Measurements from ENCODE around the gene ZBTB44.

The ZBTB44 gene

DNA sequence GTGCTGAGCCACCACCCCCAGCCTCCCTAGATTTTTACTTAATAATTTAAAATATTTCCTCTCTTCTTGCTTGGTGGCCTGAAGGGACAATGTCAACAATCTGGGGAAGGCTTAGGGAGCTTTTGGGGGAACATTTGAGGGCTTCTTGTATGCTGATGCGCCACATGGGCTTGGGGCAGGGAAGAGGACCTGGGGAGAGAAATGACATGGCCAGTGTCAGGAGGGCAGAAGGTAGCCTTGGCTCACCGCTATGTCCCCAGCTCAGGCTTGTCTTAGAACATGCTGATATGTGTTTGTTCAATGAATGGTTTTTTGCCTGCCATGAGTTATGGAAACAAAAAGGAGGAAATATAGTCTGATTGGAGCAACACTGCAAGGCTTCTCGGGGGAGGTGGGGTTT is 103.6 kb downstream of the ZBTB44 start:
- peaks cover 25% of the 10 kb centered on the region for H3K27me3 Mint-ChIP-seq
- H3K9me3 Mint-ChIP-seq = no peaks in the 10 kb centered on the region
- H3K4me3 Mint-ChIP-seq = no peak overlapping the region
- H3K27ac Mint-ChIP-seq = no peak overlapping the region
- H3K4me1 Mint-ChIP-seq = peaks cover 2% of the 10 kb centered on the region
- H3K36me3 Mint-ChIP-seq = no peaks in the 10 kb centered on the region
- CTCF ChIA-PET = interaction anchor here (1.2 kb wide), 1 partner anchor 26 kb away, joined by 4 read pairs; no protein-coding TSS in a partner anchor
- DNase-seq = no peak

DNA sequence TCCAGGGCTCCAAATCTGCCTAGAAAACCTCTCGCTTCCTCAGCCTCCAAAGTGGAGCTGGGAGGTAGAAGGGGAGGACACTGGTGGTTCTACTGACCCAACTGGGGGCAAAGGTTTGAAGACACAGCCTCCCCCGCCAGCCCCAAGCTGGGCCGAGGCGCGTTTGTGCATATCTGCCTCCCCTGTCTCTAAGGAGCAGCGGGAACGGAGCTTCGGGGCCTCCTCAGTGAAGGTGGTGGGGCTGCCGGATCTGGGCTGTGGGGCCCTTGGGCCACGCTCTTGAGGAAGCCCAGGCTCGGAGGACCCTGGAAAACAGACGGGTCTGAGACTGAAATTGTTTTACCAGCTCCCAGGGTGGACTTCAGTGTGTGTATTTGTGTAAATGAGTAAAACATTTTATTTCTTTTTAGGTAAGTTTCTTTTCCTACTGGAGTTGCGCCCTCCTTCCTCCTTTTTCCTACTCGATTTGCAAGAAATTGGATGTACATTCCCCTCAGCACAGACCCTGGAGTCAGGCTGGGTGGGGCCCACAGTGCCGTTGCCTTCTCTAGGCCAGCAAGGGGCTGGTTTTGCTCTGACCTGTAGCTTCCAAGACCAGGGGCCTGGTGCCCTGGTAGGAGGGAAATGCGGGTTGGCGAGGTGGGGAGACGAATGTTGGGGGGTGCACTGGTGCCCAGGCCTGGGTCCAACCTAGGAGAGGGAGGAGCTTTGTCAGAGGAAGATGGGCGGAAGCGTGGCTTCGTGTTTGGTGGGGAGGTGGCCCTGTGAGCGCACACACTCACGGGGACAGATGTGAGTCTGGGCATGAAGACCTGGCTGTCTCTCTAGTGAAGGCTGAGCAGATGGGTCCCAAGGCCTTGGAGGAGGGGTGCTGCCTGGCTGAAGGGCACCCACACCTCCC is 104.5 kb downstream of the ZBTB44 start:
- Mint-ChIP-seq H3K36me3 (no peaks in the 10 kb centered on the region), H3K9me3 (no peaks in the 10 kb centered on the region), H3K4me3 (no peak overlapping the region), H3K27ac (no peak overlapping the region), H3K27me3 (peaks cover 18% of the 10 kb centered on the region), H3K4me1 (peaks cover 2% of the 10 kb centered on the region)
- CTCF ChIA-PET = interaction anchor here (1.2 to 1.3 kb wide), 2 partner anchors 25 to 190 kb away, joined by 3 to 4 read pairs; no protein-coding TSS in a partner anchor
- no peak for DNase-seq

- H3K36me3 Mint-ChIP-seq = no peaks in the 10 kb centered on the region
- no peaks in the 10 kb centered on the region for H3K9me3 Mint-ChIP-seq
- DNase-seq = no peak
- no peak overlapping the region for H3K27ac Mint-ChIP-seq
- CTCF ChIA-PET = interaction anchor here (1.3 kb wide), 1 partner anchor 190 kb away, joined by 3 read pairs; no protein-coding TSS in a partner anchor
- peaks cover 2% of the 10 kb centered on the region for H3K4me1 Mint-ChIP-seq
- H3K27me3 Mint-ChIP-seq = peaks cover 15% of the 10 kb centered on the region
- no peak overlapping the region for H3K4me3 Mint-ChIP-seq
Observed at GRCh38 chr11:130209128-130209932, 105.4 kb downstream of the ZBTB44 start.

GRCh38 chr11:130208241-130209127 is 106.2 kb downstream of the ZBTB44 start:
- CTCF ChIA-PET = interaction anchor here (1.3 to 1.5 kb wide), 2 partner anchors 223 to 654 kb away, joined by 4 to 5 read pairs; no protein-coding TSS in a partner anchor
- Mint-ChIP-seq H3K27ac (no peak overlapping the region), H3K27me3 (peaks cover 15% of the 10 kb centered on the region), H3K9me3 (no peaks in the 10 kb centered on the region), H3K36me3 (no peaks in the 10 kb centered on the region), H3K4me1 (peaks cover 2% of the 10 kb centered on the region), H3K4me3 (no peak overlapping the region)
- no peak for DNase-seq

DNA sequence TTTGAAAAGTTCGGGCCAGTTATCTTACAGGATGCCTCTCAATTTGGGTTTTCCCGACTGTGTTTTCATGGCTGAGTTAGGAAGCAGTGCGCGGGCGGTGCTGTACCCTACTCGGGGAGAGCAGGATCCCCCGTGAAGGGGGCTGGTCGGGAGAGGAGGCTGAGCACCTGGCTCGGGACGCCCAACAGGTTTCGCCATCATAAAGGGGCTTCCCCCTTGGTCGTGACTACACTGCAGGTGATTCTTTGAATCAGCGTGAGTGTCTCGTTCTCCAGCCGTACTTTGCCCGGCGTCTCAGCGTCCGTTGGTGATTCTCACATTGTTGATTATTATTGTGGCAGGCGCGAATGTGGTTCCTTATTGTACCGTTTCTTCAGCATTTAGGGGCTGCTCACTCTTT is 108.6 kb downstream of the ZBTB44 start:
- H3K4me1 Mint-ChIP-seq = no peaks in the 10 kb centered on the region
- H3K9me3 Mint-ChIP-seq = no peaks in the 10 kb centered on the region
- H3K27me3 Mint-ChIP-seq = peaks cover 12% of the 10 kb centered on the region
- no peaks in the 10 kb centered on the region for H3K36me3 Mint-ChIP-seq
- CTCF ChIA-PET = interaction anchor here (0.9 kb wide), 1 partner anchor 227 kb away, joined by 4 read pairs; no protein-coding TSS in a partner anchor
- no peak overlapping the region for H3K27ac Mint-ChIP-seq
- no peak for DNase-seq
- H3K4me3 Mint-ChIP-seq = no peak overlapping the region

DNA sequence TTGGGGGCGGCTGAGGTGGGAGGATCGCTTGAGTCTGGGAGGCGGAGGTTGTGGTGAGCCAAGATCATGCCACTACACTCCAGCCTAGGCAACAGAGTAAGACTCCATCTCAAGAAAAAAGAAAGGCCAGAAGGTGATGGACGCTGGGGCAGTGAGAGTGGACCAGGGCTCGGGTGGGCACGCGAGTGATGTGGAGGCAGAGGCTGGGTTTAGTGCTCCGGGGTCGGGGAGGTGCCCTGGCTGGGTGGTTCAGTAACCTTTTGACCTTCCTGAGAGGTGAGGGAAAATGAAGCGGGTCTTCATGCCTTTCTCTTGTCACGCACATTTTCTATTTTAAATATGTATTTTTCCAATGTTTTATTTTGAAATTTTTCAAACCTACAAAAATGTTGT is 110.0 kb downstream of the ZBTB44 start:
- DNase-seq = no peak
- no peak overlapping the region for H3K4me3 Mint-ChIP-seq
- H3K27me3 Mint-ChIP-seq = peaks cover 9% of the 10 kb centered on the region
- CTCF ChIA-PET = no interaction called here
- H3K4me1 Mint-ChIP-seq = no peaks in the 10 kb centered on the region
- no peaks in the 10 kb centered on the region for H3K36me3 Mint-ChIP-seq
- H3K27ac Mint-ChIP-seq = no peak overlapping the region
- H3K9me3 Mint-ChIP-seq = no peaks in the 10 kb centered on the region

DNA sequence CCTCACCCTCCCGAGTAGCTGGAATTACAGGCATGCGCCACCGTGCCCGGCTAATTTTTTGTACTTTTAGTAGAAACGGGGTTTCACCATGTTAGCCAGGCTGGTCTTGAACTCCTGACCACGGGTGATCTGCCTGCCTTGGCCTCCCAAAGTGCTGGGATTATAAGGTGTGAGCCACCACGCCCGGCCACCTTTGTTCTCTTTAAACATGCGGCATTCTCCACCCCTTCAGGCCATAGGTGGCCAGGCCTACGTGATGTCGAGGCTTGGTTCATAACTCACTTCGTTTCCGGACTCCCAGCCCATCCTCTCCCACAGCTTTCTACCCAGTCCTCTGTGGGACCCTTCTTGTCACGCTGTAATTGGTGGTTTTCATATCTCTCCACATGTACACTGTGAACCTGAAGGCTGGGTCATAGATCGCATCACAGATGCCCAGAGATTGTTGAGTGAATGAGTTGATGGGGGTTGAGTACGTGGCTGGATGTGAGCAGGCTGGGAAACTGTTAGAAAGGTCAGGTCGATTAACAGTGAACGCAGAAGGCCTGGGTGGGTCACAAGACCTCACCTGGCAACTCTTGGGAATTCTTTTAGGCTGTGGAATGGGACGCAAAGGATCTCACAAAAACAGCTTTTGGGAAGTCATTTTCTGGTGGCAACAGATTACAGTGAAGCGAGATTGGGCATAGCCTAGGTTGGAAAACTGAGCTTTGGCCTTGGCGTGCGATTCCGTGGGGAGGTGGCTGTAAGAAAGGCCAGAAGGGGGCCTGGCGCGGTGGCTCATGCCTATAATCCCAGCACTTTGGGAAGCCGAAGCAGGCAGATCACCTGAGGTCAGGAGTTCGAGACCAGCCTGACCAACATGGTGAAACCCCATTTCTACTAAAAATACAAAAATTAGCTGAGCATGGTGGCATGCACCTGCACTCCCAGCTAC is 110.7 kb downstream of the ZBTB44 start:
- no peak overlapping the region for H3K27ac Mint-ChIP-seq
- H3K4me3 Mint-ChIP-seq = no peak overlapping the region
- H3K36me3 Mint-ChIP-seq = no peaks in the 10 kb centered on the region
- H3K4me1 Mint-ChIP-seq = no peaks in the 10 kb centered on the region
- CTCF ChIA-PET = no interaction called here
- H3K27me3 Mint-ChIP-seq = peaks cover 9% of the 10 kb centered on the region
- H3K9me3 Mint-ChIP-seq = no peaks in the 10 kb centered on the region
- no peak for DNase-seq

DNA sequence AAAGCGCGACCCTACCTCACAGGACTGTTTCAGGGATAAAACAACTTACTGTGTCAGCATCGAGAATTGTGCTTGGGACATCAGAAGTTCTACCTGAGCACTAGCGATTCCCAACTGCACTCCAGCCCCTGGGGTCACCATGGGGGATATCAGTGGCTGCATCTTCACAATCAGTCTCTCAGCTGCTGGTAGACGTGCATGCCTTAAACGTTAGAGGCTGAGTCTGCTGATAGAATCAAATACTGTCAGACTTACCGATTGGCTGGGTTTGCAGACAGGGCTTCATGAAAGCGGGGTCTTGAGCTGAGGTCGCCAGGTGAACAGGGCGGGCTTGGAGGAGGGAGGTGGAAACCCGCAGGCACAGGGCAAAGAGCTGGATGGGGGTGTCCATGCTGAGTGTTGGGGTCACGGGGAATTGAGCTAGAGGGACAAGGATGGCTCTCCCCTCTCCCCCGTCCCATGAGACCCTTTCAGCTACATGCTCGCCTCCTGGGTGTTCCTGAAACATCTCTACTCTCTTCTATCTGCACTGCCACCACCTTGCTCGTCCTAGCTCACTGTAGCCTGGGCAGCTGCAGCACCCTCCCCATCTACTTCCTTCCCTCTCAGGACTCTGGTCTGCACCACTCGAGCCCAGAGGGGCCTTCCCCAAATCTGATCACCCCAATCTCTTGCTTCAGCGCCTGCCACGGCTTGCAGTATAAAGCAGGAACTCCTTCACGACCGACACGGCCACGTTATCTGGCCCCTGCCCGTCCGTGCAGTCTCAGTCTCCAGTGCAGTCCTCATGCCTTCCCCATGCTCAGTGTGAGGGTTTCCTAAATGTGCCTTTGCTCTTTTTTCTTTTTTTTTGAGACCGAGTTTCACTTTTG is 111.7 kb downstream of the ZBTB44 start:
- Mint-ChIP-seq H3K36me3 (no peaks in the 10 kb centered on the region), H3K9me3 (no peaks in the 10 kb centered on the region), H3K4me1 (no peaks in the 10 kb centered on the region), H3K27me3 (peaks cover 9% of the 10 kb centered on the region), H3K4me3 (no peak overlapping the region), H3K27ac (no peak overlapping the region)
- no peak for DNase-seq
- CTCF ChIA-PET = interaction anchor here (1.0 kb wide), 1 partner anchor 10 kb away, joined by 3 read pairs; no protein-coding TSS in a partner anchor

- no peaks in the 10 kb centered on the region for H3K9me3 Mint-ChIP-seq
- no peak overlapping the region for H3K4me3 Mint-ChIP-seq
- H3K27me3 Mint-ChIP-seq = peaks cover 9% of the 10 kb centered on the region
- DNase-seq = no peak
- H3K4me1 Mint-ChIP-seq = no peaks in the 10 kb centered on the region
- H3K27ac Mint-ChIP-seq = no peak overlapping the region
- CTCF ChIA-PET = interaction anchor here (1.0 kb wide), 1 partner anchor 10 kb away, joined by 3 read pairs; no protein-coding TSS in a partner anchor
- H3K36me3 Mint-ChIP-seq = no peaks in the 10 kb centered on the region
Observed at GRCh38 chr11:130202009-130202817, 112.5 kb downstream of the ZBTB44 start.

- Mint-ChIP-seq H3K27ac (no peak overlapping the region), H3K36me3 (no peaks in the 10 kb centered on the region), H3K4me1 (no peaks in the 10 kb centered on the region), H3K27me3 (peaks cover 9% of the 10 kb centered on the region), H3K4me3 (no peak overlapping the region), H3K9me3 (no peaks in the 10 kb centered on the region)
- DNase-seq = no peak
- CTCF ChIA-PET = no interaction called here
Observed at GRCh38 chr11:130201026-130201425, 113.7 kb downstream of the ZBTB44 start.

DNA sequence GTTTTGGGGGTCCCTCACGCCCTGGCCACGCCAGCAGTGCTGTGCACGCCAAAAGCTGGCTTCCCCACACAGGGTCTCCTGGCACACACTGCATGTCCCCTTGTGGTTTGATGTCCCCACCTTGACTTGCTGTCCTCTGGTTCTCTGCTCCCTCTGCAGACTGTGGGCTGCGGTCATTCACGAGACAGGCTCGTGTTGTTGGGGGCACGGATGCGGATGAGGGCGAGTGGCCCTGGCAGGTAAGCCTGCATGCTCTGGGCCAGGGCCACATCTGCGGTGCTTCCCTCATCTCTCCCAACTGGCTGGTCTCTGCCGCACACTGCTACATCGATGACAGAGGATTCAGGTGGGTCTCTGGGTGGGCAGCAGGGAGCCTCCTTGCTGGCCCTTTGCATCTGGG is 114.9 kb downstream of the ZBTB44 start:
- H3K27me3 Mint-ChIP-seq = peaks cover 9% of the 10 kb centered on the region
- no peaks in the 10 kb centered on the region for H3K4me1 Mint-ChIP-seq
- no peaks in the 10 kb centered on the region for H3K9me3 Mint-ChIP-seq
- H3K4me3 Mint-ChIP-seq = no peak overlapping the region
- CTCF ChIA-PET = no interaction called here
- no peaks in the 10 kb centered on the region for H3K36me3 Mint-ChIP-seq
- no peak overlapping the region for H3K27ac Mint-ChIP-seq
- no peak for DNase-seq

- no peaks in the 10 kb centered on the region for H3K36me3 Mint-ChIP-seq
- no peak overlapping the region for H3K4me3 Mint-ChIP-seq
- DNase-seq = no peak
- H3K9me3 Mint-ChIP-seq = no peaks in the 10 kb centered on the region
- CTCF ChIA-PET = no interaction called here
- H3K27ac Mint-ChIP-seq = no peak overlapping the region
- peaks cover 9% of the 10 kb centered on the region for H3K27me3 Mint-ChIP-seq
- no peaks in the 10 kb centered on the region for H3K4me1 Mint-ChIP-seq
Observed at GRCh38 chr11:130198964-130199363, 115.8 kb downstream of the ZBTB44 start.
